Fibroblast of the aortic adventitia (primary cell): Measurements from ENCODE around the gene ALG9. TPM values are rescaled to one million over a fixed set of nuclear protein-coding genes. Genes with fewer than 3 reads are reported as not detected.

Experiments
- DNase-seq: peaks from one replicate; pipeline ENCODE4 v3.0.0-alpha.2; 2010; ENCODE audit warnings: low read depth
- H3K4me3 ChIP-seq: 2 replicates; pipeline ENCODE4 v1.5.1; 2011; ENCODE audit warnings: low read depth, mild to moderate bottlenecking, control low read depth, low read length, moderate library complexity
- total RNA-seq: library from RNA; depleted of rRNA; stranded (reverse); fragments of >200 nt; gene quantifications from 2 replicates; pipeline ENCODE4 v1.2.3, GENCODE V29; 2012; ENCODE audit warnings: low replicate concordance
- TF ChIP-seq, protein P1 (sequence below): IDR thresholded peaks from 2 replicates; pipeline ENCODE4 v1.5.1; 2011; ENCODE audit warnings: mild to moderate bottlenecking, low read length, control low read depth, inconsistent platforms; ENCODE audit not compliant: insufficient read depth

The ALG9 gene
- total RNA-seq, 1 donor = 41.7 TPM

DNA sequence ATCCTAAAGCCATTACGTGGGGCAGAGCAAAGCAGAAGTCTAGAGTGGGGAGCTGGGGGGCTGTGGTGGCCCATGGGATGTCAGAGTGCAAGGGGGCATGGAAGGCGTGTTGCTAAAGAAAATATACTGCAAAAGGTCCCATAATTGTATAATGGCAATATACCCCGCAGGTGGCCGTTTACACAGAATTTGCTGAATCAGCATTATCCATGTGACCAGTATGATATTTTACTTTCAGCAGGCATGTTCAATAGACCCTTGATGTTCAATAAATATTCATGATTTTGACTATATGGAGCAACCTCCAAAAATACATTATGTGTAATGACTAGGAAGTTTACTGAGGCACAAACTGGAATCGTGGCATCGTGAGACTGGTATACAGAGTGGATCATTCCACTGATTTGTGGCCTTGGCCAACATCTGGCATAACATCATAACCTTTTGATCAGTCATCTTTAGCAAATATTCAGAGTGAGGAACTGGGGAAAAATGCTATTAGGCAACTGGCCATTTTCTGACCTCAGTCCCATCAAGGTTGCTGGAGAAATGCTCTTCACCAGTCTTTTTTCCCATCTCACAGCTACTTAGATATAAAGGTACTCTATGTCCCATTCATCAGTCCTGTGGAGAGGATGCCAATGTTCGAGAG lies 75.9 kb downstream of the ALG9 start:
- H3K4me3 ChIP-seq = no peak overlapping the region
- DNase-seq = peak; percentile 37
- TF ChIP-seq, protein P1, sequence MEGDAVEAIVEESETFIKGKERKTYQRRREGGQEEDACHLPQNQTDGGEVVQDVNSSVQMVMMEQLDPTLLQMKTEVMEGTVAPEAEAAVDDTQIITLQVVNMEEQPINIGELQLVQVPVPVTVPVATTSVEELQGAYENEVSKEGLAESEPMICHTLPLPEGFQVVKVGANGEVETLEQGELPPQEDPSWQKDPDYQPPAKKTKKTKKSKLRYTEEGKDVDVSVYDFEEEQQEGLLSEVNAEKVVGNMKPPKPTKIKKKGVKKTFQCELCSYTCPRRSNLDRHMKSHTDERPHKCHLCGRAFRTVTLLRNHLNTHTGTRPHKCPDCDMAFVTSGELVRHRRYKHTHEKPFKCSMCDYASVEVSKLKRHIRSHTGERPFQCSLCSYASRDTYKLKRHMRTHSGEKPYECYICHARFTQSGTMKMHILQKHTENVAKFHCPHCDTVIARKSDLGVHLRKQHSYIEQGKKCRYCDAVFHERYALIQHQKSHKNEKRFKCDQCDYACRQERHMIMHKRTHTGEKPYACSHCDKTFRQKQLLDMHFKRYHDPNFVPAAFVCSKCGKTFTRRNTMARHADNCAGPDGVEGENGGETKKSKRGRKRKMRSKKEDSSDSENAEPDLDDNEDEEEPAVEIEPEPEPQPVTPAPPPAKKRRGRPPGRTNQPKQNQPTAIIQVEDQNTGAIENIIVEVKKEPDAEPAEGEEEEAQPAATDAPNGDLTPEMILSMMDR = no peak

DNA sequence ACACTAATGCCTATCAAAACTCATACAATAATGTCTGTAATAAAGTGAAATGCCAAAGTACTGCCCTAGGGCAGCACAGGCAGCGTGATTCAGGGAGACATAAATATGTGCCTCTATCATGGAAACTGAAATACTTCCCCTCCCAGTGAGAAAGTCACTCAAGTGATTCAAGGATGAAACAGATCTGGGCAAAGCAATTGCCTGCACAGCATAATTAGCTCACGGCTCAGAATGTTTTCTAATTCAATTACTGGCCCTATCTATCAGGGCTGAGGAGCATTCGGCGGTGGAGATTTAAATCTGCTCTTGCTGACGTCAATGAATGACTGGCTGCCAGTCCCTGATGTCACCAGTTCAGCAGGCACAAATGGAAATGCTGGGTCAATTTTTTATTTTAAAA lies 77.5 kb downstream of the ALG9 start:
- DNase-seq = peak; percentile 83

DNA sequence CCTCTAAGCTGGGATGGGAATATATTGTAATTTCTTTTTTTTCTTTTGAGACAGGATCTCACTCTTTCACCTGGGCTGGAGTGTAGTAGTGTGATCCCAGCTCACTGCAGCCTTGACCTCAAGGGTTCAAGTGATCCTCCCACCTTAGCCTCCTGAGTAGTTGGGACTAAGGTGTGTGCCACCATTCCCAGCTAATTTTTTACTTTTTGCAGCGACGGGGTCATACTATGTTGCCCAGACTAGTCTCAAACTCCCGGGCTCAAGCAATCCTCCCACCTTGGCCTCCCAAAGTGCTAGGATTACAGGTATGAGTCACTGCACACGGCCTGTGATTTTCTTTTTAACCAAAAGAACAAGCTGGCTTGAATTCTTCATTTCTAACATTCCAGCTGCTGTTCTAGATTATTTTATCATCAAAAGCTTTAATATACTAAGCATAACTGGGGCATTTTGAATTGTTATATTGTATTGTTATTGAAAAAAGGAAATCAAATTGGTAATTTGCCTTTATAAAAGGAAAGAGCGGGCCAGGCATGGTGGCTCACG lies 78.4 kb downstream of the ALG9 start:
- peak; percentile 44 for DNase-seq
- TF ChIP-seq, protein P1 = no peak
- no peak overlapping the region for H3K4me3 ChIP-seq

More for the DNA sequence above, 77.5 kb downstream of the ALG9 start:
- TF ChIP-seq, protein P1 = no peak
- no peak overlapping the region for H3K4me3 ChIP-seq

DNA sequence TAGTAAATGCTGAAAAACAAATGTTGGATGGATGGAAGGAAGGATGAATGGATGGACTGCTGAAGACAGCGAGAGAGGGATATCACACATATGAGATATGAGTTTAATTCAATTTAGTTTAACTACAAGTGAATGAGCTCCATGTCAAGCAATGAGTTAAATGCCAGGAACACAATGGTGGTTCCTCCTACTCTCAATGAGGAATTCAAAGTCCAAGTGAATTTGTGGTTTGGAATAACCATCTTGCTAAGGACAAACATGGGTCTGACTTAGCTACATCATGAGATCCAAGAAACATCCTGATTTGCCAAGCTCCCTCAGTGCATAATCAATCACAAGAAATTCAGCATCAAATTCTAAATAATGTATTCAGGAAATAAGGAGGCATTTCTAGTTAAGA lies 79.1 kb downstream of the ALG9 start:
- DNase-seq = no peak
- no peak overlapping the region for H3K4me3 ChIP-seq
- TF ChIP-seq, protein P1 = no peak

DNA sequence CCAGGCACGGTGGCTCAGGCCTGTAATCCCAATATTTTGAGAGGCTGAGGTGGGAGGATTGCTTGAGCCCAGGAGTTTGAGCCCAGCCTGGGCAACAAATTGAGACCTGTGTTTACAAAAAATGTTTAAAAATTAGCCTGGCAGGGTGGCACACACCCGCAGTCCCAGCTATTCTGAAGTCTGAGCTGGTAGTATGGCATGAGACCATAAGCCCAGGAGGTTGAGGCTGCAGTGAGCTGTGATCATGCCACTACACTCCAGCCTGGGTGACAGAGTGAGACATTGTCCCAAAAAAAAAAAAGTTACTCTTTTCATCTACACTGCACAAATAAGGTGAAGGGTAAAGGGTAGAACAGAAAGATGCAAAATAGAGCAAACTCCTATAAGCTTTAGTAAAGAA lies 82.9 kb downstream of the ALG9 start:
- no peak overlapping the region for H3K4me3 ChIP-seq
- DNase-seq = no peak
- TF ChIP-seq, protein P1 = no peak

DNA sequence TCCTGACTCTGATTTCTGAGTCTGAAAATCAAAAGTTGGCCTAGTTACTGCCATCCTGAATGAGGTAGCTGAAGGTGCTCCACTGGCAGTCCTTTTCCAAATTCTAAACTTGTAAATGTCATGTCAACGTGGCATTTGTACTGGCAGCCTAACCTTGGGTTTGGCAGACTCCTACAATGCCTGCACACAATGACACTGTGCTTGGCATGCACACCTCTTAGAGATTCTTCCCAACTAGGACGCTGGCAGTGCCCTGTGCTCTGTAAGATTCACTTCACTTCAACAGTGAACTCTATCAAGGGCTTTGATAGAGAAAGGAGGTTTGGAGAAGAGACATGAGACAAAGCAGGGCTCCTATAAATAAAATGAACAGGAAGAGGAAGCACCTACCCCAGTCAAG lies 83.3 kb downstream of the ALG9 start:
- no peak overlapping the region for H3K4me3 ChIP-seq
- TF ChIP-seq, protein P1 = no peak

More for the DNA sequence above, 83.3 kb downstream of the ALG9 start:
- DNase-seq = no peak
